ENCODE measurements around the gene ADAMTS15. TPM values are rescaled to one million over a fixed set of nuclear protein-coding genes. Genes with fewer than 3 reads are reported as not detected.

Gene ADAMTS15
- total and polyA plus RNA-seq, 7 donors: 0.46 to 8.9 (median 2.4) TPM

GRCh38 chr11:130431331-130431773, 17.1 kb upstream of the ADAMTS15 start:
- Histone ChIP-seq H3K27ac (no peak overlapping the region), H3K36me3 (no peaks in the 10 kb centered on the region), H3K4me3 (no peak overlapping the region), H3K4me1 (peaks cover 0 to 44% (median 36%) of the 10 kb centered on the region in 4 donors), H3K9me3 (no peaks in the 10 kb centered on the region), H3K27me3 (peaks cover 0 to 11% (median 0%) of the 10 kb centered on the region in 3 donors)
- 11 to 21% methylated on average over 10 of the region's 10 CpGs for WGBS, 2 donors
- peak; percentile 84 for DNase-seq
- TF ChIP-seq CTCF (IDR thresholded peaks at IDR 0.05): peak; percentile 63 to 79 (median 68)
- no peak for TF ChIP-seq EP300 (IDR thresholded peaks at IDR 0.05)
- intact Hi-C loops (cut with DNase I): loop anchor here (1.0 kb wide), 1 partner anchor 463 kb away; no protein-coding TSS in a partner anchor

- Histone ChIP-seq H3K27ac (no peak overlapping the region), H3K4me3 (no peak overlapping the region), H3K27me3 (peaks cover 0 to 11% (median 0%) of the 10 kb centered on the region in 3 donors), H3K36me3 (no peaks in the 10 kb centered on the region), H3K9me3 (no peaks in the 10 kb centered on the region), H3K4me1 (peaks cover 0 to 40% (median 32%) of the 10 kb centered on the region in 4 donors)
- no peak for DNase-seq
- no peak for TF ChIP-seq EP300 (IDR thresholded peaks at IDR 0.05)
- no peak for TF ChIP-seq POLR2A (IDR thresholded peaks at IDR 0.05)
- TF ChIP-seq CTCF (IDR thresholded peaks at IDR 0.05): no peak
- no peak for TF ChIP-seq POLR2AphosphoS5 (IDR thresholded peaks at IDR 0.05)
- intact Hi-C loops (cut with DNase I): loop anchor here (1.0 kb wide), 1 partner anchor 462 kb away; no protein-coding TSS in a partner anchor
- 48 to 70% methylated on average over 3 of the region's 3 CpGs for WGBS, 2 donors
Measured at GRCh38 chr11:130431801-130432200, 16.6 kb upstream of the ADAMTS15 start.

GRCh38 chr11:130433357-130433756, 15.1 kb upstream of the ADAMTS15 start:
- no peak overlapping the region for H3K4me3 ChIP-seq
- H3K27ac ChIP-seq: no peak overlapping the region
- DNase-seq: no peak
- TF ChIP-seq EP300 (IDR thresholded peaks at IDR 0.05) (no peak), CTCF (IDR thresholded peaks at IDR 0.05) (no peak), POLR2AphosphoS5 (IDR thresholded peaks at IDR 0.05) (no peak), POLR2A (IDR thresholded peaks at IDR 0.05) (no peak)
- H3K9me3 ChIP-seq: no peaks in the 10 kb centered on the region
- intact Hi-C loops (cut with DNase I): no loop called here
- WGBS, 2 donors: 78 to 81% methylated on average over 4 of the region's 4 CpGs
- no peaks in the 10 kb centered on the region for H3K36me3 ChIP-seq
- no peaks in the 10 kb centered on the region for H3K27me3 ChIP-seq
- peaks cover 0 to 29% (median 21%) of the 10 kb centered on the region in 4 donors for H3K4me1 ChIP-seq

- no peaks in the 10 kb centered on the region for H3K9me3 ChIP-seq
- 1% methylated on average over 20 of the region's 20 CpGs for WGBS, 2 donors
- peak; percentile 90 for DNase-seq
- no peak for TF ChIP-seq POLR2A (IDR thresholded peaks at IDR 0.05)
- TF ChIP-seq CTCF (IDR thresholded peaks at IDR 0.05): peak; percentile 70 to 87 (median 82)
- peak in 1 of 4 donors; percentile 7 for TF ChIP-seq POLR2AphosphoS5 (IDR thresholded peaks at IDR 0.05)
- intact Hi-C loops (cut with DNase I): loop anchor here (1.0 to 5.0 kb wide), 6 partner anchors 88 to 482 kb away; partner anchors contain the start of gene SNX19
- peak overlapping the region; percentile 41 to 62 (median 53) for H3K4me3 ChIP-seq
- peaks cover 0 to 19% (median 14%) of the 10 kb centered on the region in 4 donors for H3K4me1 ChIP-seq
- H3K36me3 ChIP-seq: no peaks in the 10 kb centered on the region
- peak overlapping the region; percentile 77 to 86 (median 80) for H3K27ac ChIP-seq
- H3K27me3 ChIP-seq: no peaks in the 10 kb centered on the region
Measured at GRCh38 chr11:130434521-130435223, 13.8 kb upstream of the ADAMTS15 start.

Measured in sigmoid colon (tissue), 7 donors.